ENCODE measurements around the gene TERC.
A peak's percentile ranks its signal among the peaks of the same experiment; 100 is the strongest.

The TERC gene

DNA sequence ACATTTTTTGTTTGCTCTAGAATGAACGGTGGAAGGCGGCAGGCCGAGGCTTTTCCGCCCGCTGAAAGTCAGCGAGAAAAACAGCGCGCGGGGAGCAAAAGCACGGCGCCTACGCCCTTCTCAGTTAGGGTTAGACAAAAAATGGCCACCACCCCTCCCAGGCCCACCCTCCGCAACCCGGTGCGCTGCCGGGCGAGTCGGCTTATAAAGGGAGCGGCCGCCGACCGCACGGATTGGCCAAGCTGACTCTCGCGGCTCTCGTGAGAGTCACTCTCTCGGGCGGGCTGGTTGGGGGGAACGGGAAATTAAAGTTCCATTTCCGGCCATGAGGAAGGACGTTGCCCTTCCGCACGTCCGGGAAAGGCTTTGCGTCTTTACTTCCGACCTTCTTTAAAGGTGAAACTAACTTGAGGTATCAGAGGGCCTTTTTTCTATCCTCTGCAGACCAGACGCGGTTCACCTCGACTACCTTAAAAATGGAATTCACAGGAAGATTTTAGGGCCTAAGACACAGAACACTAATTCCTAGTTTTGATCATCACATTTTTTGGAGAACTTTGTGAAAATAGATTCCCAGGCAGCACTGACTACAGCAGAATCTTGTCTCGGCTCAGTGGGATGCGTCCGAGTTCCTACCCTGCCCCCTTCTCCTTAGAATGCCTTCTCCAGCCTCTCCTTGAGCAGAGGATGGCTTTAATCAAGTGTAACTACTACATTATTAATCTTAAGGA, at the start of gene TERC:
TSS of gene TERC (minus strand) at position 179 of the 731 bp plus-strand sequence.
- peak; percentile 90 for DNase-seq (ENCODE audit: low read depth)

DNA sequence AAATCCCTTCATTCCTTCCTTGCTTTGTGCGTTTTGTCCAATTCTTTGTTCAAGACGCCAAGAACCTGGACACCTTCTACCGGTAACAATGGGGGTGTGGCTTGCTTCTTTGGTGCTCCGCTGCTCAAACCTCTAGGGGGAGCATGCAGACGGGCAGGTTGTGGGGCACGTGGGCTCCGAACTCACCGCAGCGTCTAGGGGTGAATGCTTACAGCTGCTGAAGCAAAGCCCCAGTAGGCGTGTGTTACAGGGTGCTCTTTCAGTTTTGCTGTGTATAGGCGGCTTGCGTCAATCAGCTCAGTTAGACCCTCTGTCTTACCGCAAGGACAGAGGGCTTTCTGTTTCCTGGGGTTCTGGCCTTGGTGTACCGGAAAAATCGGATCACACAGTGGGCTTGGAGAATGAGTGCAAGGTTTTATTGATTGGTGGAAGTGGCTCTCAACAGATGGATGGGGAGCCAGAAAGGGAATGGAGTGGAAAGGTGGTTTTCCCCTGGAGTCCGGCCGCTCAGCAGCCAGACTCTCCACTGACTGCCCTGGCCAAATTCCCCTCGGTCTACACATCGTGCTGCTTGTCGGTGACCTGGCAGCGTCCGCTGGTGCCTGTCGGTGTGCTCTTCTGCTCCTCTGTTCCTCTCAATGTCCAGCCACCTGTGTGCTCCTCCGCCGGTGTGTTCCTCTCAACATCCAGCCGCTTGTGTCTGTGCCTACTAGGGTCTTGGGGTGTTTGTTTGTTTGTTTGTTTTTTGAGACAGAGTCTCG, 49.1 kb upstream of the TERC start:
- peak; percentile 10 for DNase-seq (ENCODE audit: low read depth)

DNA sequence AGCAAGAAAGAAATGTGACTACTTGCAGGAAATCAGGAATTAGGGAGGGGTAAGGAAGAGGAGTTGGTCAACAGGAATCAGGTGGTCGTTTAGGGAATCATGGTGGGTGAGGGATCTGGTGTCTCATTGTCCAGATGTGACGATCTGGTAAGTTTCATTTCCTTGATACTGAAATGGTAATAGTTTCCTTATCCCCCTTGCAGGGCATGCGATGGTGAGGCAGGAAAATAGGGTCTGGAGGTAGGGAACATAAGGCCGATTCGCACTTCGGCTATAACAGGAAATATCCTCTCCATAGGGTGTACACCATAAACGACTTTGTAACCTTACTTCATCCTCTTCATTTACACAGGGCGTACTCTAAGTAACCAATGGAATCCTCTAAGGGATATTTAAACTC, 48.4 kb upstream of the TERC start:
- no peak for DNase-seq (ENCODE audit: low read depth)

DNA sequence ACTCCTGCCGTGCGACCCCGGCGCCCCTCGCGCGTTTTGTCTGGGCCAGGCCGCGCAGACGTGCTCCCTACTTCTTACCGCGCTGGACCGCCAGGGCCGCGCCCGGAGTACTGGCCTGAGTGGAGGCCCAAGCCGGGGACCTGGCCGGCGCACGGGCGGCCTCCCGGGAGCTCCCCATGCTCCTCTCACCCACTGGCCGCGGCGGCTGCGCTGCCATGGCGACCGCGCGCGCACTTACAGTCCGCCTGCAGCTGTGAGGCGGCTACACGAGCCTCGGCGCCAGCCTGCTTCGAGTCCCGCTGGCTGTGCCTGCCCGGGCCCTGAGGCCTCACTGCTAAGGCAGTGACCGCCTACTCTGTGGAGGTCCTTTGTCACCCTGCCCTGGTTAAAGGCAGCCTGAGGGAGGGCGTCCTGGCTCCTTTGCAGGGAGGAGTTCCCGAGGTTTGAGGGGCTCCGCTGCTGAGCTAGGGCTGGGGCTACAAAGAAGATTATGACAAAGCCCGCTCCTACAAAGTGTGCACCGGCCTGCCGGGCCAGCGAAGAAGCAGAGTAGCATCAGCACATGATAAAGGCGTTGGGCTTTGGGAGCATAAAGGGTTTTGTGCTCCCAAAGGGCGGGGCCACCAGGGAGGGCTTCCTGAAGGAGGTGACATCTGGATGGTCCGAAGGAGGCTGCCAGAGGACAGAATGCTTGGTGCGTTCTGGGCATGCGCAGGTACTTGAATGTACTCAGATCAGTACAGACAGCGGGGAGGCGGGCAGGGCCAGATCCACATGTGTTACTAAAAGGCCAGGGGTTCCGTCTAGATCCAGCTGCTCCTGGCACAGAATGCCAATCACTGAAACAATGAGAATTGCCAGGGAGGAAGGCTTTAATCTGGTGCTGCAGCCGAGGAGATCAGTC, 47.7 kb upstream of the TERC start, which contains the start of the genes LRRC34 and LRRIQ4:
TSS of gene LRRC34 (minus strand) at position 573 of the 904 bp plus-strand sequence. CDS start at position 217, 356 bp downstream.
TSS of gene LRRIQ4 (plus strand) at position 539 of the 904 bp plus-strand sequence. CDS start 9,052 bp downstream, outside the sequence.
- DNase-seq (ENCODE audit: low read depth): peak; percentile 82

DNA sequence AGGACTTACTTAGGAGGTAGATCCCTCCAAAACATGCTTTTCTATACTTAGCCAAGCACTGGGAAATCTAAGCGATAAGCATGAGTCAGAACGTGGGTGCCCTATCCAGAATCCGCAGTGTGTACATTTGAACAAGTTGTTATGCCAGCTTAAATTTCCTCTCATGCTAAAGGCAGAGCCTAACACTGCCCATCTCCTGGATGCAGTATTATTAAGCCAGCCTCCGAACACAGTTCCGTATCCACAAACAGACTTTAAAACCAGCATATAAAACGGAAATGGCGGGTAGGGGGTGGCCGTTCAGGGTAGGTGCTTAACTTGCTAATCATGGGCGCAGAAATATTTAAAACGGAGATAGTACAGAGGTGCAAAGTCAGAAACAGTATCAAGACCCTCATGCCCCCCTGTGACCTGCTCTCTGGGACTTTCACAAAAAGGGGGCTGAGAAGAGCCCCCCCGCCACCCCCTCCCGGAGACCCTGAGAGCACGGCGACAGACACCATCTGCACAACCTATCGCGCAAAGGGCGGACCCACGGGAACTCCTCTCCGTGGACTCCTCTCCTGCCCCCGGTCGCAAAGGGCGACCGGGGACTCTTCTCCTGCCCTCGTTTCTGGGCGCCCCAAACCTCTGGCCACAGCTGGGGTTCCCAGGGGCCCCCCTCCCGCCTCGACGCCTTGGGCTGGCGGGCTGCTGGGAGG, 46.9 kb upstream of the TERC start:
- peak; percentile 78 for DNase-seq (ENCODE audit: low read depth)

DNA sequence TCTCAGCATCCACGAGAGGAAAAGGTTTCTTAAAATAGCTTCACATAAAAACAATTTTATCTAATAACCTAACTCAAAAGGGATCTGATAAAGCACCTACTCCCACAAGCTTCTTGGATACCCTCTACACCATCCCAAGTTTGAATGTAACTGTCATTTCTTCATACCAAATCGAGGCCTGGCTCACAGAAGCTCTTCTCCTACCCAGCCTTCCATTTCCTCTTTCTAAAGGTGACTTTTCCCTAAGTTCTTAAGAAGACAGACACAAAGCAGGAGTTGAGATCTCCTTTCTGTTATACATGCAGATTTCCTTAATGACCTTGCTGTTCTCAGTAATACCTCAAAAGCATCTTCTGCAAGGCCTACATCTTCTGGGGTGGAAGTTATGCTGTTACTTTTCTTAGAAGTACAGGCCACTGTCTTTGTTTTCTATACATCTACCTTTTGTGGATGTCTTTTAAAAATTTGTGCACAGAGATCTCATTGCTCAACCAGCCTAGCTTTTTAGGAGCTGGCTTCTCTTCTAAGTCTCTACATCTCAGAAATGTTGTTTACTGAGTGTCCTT, 44.5 kb upstream of the TERC start:
- DNase-seq (ENCODE audit: low read depth): no peak

DNA sequence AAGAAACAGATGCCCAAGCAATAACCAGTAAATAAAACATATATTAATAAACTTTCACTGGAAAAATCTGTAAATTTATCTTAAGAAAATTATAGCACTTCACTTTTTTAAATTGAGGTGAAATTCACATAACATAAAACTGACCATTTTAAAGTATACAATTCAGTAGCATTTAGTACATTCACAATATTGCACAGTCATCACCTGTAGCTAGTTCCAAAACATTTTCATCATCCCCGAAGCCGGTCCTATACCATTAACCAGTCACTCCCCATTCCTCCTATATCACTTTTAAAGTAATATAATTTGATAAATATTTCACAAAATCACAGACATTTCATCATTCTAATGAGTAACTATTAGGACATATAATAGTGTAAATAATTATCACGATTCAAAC, 39.8 kb upstream of the TERC start:
- no peak for DNase-seq (ENCODE audit: low read depth)

DNA sequence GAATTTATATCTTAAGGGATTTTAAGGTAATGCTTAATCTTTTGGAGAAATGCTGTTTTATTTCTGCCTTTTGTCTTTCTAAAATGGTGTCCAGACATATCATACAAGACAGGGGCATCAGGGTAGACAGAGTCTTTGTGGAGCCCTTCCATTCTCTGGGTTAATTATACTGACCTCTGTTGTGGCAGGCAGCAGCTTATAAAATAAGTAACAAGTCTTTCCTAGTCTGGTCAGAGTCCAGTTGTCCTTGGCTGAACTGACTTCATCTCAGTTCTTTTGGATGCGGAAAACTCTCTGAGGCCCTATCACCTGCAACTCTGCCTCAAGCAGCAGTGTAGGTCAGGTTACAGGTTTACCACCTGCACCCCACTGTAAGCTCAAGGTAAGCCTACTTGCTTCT, 27.5 kb upstream of the TERC start:
- DNase-seq (ENCODE audit: low read depth): no peak

DNA sequence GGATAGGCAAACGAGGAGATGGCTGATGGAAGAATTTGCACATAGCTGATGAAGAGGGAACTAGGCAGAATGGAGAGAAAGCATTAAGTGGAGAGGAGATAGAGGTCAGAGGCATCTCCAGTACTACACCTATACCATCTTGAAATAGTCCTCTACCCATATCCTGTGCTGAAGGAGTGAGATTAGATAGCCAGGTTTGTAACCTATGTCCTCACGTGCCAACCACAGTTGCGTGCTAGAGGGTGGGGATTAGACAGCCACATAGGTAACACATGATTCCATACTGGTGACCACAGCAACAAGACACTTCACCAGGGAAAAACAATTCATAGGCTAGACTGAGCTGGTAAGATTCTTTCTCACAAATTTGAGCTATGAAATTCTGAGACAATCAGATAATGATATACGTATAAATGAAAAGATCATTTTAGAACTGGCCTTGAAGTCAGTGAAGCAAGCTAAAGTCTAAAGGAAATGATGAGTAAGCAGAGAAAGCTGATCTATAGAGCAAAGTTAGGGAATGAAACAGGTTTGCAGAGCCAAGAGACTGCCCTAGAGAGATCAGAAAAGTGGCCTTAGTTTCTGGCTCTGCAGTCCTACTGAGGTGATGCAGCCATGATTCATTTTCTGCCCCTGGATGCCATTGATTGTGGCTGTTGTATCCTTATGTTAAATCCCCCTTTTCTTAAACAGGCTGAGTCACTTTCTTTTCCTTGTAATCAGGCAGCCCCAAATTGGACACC, 26.0 kb upstream of the TERC start:
- peak; percentile 72 for DNase-seq (ENCODE audit: low read depth)

DNA sequence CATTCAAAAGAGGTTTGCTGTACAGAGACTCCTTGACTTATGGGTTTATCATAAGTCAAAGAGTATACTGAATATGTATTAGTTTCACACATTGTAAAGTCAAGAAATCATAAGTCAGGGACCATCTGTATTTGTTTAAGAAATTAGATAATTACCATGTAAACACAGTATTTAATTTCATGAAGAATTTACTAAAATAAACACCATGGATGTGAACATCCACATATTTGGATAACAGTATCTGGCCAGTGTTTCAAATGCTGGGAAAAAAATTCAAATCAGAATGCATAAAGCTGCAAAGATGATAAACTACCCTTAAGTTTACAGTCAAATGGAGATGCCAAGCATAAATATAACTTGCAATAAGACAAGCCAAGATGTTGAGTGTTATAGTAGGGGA, 25.4 kb upstream of the TERC start:
- DNase-seq (ENCODE audit: low read depth): no peak

DNA sequence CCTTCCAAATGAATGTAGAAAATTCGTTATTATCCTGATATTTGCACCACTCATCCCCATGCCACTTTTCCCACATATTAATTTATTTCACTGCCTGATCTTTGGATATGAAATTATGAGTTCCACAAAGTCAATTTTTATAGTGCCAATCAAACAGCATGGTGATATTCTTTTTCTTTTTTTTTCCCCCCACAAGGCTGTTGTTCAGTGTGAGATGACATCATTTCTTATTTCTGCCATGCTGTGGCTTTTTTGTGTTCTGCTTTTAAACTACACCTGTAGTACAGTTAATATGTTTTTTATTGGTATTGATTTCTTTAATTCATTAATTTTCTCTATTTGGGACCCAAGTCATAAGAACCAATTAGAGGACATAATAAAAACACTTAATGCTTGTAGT, 22.9 kb upstream of the TERC start:
- DNase-seq (ENCODE audit: low read depth): no peak

DNA sequence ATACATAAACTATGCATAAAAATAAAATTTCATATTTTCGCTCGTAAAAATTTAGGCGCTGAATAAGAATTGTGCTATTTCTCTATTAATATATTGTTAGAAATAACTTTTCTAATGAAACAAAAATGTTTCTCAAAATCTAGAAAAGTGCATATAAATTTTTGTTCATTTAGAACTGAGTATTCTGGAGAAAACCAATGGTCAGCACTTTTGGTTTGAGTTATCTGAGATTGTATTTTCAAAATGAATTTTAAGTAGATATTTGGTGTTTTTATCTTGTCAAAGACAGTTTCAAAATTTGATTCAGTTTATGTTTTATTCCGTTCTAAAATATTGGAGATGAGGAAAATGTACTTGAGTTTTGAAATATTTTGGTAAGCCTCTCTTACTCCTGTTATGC, 22.3 kb upstream of the TERC start:
- DNase-seq (ENCODE audit: low read depth): no peak

DNA sequence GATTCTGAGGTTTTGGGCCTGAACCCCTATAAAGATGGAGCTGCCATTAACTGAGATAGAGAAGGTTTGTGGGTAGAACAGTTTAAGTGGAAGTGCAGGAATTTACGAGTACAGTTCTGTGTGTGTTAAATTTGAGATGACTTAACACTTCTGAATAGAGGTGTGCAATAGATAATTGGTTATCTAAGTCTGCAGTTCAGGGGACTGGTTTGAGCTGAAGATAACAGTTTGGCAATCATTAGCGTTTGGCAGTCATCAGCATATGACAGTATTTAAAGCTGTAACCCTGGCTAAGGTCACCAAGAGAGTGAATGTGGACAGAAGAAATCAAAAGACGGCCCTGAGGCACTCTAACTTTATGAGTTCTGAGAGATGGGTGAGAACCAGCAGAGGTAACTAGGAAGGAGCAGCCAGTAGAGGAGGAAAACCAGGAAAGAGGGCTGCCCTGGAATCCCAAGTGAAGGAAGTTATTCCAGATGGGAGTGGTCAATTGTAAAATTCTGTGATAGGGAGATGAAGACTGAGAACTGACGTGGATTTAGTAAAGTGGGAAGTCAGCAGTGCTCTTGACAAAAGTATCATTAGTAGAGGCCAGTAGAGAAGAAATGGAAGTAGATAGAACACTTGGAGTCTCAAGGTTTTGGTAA, 16.5 kb upstream of the TERC start:
- DNase-seq (ENCODE audit: low read depth): no peak

DNA sequence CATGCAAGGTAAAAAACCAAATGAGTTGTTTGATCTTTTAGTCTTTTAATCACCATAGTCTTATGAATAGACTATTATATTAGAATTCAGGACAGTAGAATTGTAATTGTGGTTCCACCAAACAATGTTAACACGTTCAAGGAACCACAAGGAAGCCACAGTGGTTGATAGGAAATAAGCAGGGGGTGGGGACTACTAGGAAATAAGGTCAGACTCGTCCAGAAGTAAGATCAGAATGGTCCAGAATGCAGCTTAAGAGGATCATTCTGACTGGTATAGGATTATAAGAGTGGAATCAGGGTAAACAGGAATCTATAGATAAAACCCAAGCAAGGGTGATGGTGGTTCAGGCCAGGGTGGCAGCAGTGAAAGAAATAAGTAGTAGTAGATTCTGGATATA, 15.9 kb upstream of the TERC start:
- no peak for DNase-seq (ENCODE audit: low read depth)

DNA sequence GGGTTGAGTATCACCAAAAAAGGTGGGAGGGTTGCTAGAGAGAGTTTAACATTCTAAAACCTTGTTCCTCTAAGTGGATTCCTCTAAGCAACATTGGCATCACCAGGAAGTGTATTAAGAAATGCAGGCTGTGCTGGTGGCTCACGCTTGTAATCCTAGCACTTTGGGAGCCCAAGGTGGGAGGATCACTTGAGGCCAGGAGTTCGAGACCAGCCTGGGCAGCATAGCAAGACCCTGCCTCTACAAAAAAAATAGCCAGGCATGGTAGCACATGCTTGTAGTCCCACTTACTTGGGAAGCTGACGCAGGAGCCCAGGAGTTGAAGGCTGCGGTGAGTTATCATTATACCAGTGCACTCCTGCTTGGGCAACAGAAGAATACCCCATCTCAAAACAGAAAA, 13.0 kb upstream of the TERC start:
- no peak for DNase-seq (ENCODE audit: low read depth)

DNA sequence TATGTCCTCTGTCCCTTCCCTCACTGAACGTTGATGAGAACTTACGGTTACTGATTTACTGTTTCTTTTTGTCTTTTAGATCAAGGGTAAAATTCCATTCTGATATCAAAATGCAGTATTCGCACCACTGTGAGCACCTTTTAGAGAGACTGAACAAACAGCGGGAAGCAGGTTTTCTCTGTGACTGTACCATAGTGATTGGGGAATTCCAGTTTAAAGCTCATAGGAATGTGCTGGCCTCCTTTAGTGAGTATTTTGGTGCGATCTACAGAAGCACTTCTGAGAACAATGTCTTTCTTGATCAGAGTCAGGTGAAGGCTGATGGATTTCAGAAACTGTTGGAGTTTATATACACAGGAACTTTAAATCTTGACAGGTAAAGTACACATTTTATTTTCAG, 9.3 kb upstream of the TERC start:
- peak; percentile 12 for DNase-seq (ENCODE audit: low read depth)

DNA sequence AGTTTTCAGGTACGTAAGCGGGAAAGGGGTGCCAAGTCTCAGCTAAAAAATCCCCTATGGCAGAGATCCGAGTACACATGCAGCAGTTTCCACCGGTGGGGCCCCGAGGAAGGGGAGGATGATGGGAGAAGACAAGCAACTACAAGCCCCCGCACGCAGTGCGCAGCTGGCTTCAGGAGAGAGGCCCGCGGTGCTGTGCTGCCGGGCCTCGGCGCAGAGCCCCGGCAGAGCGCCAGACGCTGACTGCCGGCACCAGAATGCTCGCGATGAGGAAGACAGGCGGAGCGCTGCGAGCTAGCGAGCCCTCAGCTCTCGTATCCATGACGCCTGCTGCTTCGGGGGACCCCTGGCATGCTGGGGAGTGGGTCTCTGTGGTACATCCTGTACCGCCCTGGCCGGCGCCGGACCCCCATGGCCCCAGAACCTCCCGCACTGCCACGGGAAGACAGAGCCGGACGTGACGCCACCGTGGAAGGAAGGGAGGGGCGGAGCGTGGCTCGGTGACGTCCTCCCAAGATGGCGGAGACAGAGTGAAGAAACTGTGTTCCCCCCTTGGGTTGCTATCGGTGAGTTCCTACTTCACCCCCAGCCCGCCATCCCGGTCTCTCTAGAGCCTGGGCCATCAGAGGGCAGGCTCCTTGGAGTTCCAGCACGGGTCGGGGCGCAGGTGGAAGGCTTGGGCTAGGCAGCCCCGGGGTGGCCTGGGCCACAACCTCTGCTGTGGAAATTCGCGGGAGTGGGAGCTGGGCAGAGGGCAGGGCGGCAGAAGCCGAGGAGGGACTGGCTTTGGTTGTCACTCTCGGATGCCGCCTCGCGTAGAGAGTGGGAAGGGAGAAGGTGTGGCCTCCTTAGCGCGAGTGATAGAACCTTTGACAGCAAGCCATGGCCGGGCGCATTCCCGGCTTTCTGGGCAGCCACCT, 8.3 kb upstream of the TERC start, which contains the start of gene MYNN:
TSS of gene MYNN (plus strand) at position 500 of the 920 bp plus-strand sequence. CDS start 900 bp downstream, outside the sequence.
- DNase-seq (ENCODE audit: low read depth): peak; percentile 90

DNA sequence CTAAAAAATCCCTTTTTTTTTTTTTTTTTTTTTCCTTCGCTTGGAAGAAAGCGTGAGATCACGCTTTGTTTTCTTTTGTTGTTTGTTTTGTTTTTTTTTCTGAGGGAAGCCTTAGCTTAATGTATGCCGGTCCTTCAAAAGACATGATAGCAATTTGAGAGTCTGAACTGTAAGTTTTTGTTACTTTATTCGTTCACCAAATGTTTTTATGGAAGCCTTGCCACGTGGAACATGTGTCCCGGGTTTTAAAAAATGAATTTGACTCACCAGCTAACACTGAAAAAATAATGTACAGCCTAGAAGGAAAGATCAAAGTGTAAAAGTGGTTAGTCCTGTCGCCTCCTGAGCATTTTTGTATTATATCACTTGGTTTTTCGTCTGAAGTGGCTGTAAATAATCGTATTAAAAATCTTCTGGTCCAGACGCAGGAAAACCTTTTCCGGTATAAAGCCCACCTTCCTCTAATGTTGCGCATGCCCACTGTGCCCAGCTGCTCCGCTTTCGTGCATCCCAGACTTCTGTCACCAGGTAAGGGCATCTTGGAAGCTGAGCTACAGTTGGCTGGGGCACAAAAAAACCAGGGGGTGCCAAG, 7.5 kb upstream of the TERC start:
- peak; percentile 72 for DNase-seq (ENCODE audit: low read depth)
